OCI-LY7 (cell line): ENCODE results near the gene LRRC8D. TPM values are rescaled to one million over a fixed set of nuclear protein-coding genes. Genes with fewer than 3 reads are reported as not detected.

Experiments used
- BruUV-seq: library from RNA; stranded (reverse); fragments of 400-500 nt; replicated peaks from 2 replicates; lab custom pipeline; 2021; lab: Mats Ljungman, UMichigan
- CTCF ChIA-PET: fragments of 300-600 bp; sonication (Branson Sonifier 250); formaldehyde crosslinking; loops from one replicate; lab custom pipeline; 2022; ENCODE audit warnings: antibody characterized with exemption; ENCODE audit not compliant: unreplicated experiment; lab: Charles Lee
- POLR2A ChIA-PET: fragments of 300-600 bp; sonication (Branson Sonifier 250); formaldehyde crosslinking; loops from one replicate; lab custom pipeline; 2022; ENCODE audit warnings: antibody characterized with exemption; lab: Charles Lee
- DNase-seq: peaks from one replicate; pipeline ENCODE4 v3.0.0-alpha.2; 2015; ENCODE audit warnings: low spot score
- H2AFZ ChIP-seq: fragments of 200-600 bp; sonication (generic), shearing (Covaris generic); 2 replicates; pipeline ENCODE4 v1.6.1; 2014; ENCODE audit warnings: mild to moderate bottlenecking, antibody characterized with exemption, low read length, moderate library complexity
- H3K27ac ChIP-seq: fragments of 200-600 bp; sonication (generic); 2 replicates; pipeline ENCODE4 v1.5.1; 2014; ENCODE audit warnings: mixed run types, low read depth, mild to moderate bottlenecking, moderate library complexity, low read length, inconsistent platforms; ENCODE audit not compliant: poor library complexity, severe bottlenecking
- H3K36me3 ChIP-seq: fragments of 200-600 bp; sonication (generic); 2 replicates; pipeline ENCODE4 v1.6.1; 2014; ENCODE audit warnings: mild to moderate bottlenecking, antibody characterized with exemption, low read length, moderate library complexity, mixed read lengths; ENCODE audit not compliant: insufficient read depth
- H3K4me1 ChIP-seq: fragments of 200-600 bp; sonication (generic); 2 replicates; pipeline ENCODE4 v1.5.1; 2014; ENCODE audit warnings: mild to moderate bottlenecking, low read length; ENCODE audit not compliant: insufficient read depth, poor library complexity, severe bottlenecking
- H3K4me2 ChIP-seq: fragments of 200-600 bp; sonication (generic); 2 replicates; pipeline ENCODE4 v1.6.1; 2014; ENCODE audit warnings: mild to moderate bottlenecking, low read length
- H3K4me3 ChIP-seq: fragments of 200-600 bp; sonication (generic); 2 replicates; pipeline ENCODE4 v1.5.1; 2014; ENCODE audit warnings: mild to moderate bottlenecking, low read depth, low read length; ENCODE audit not compliant: poor library complexity, severe bottlenecking
- H3K79me2 ChIP-seq: fragments of 200-600 bp; sonication (generic); 2 replicates; pipeline ENCODE4 v1.6.1; 2016; ENCODE audit warnings: low read depth, mild to moderate bottlenecking, low read length, moderate library complexity, mixed read lengths; ENCODE audit not compliant: insufficient read depth
- H3K9me2 ChIP-seq: fragments of 200-600 bp; sonication (generic); 2 replicates; pipeline ENCODE4 v1.6.1; 2016; ENCODE audit warnings: mild to moderate bottlenecking, low read length, mixed read lengths; ENCODE audit not compliant: insufficient read depth
- H3K9me3 ChIP-seq: fragments of 200-600 bp; sonication (generic); 2 replicates; pipeline ENCODE4 v1.6.1; 2014; ENCODE audit warnings: mild to moderate bottlenecking, mixed run types, low read length, mixed read lengths
- H4K20me1 ChIP-seq: fragments of 200-600 bp; sonication (generic); 2 replicates; pipeline ENCODE4 v1.6.1; 2014; ENCODE audit warnings: mild to moderate bottlenecking, antibody characterized with exemption, low read length, moderate library complexity, mixed read lengths; ENCODE audit not compliant: insufficient read depth
- EZH2phosphoT487 ChIP-seq: fragments of 200-600 bp; sonication (generic); IDR thresholded peaks from 2 replicates; pipeline ENCODE4 v1.6.1; 2018; ENCODE audit warnings: low read depth, borderline replicate concordance, mild to moderate bottlenecking, mixed run types, antibody characterized with exemption, low read length, moderate library complexity, mixed read lengths
- intact Hi-C: fragments of 100-400 bp; cut with micrococcal nuclease; formaldehyde crosslinking; loops from one replicate; pipeline ENCODE4 v1.10.0; 2022; ENCODE audit not compliant: unreplicated experiment
- total RNA-seq, 2 experiments: library from RNA; depleted of rRNA in 1 of 2; stranded (reverse); fragments of >200 nt in 1 of 2; shearing (Covaris generic) in 1 of 2; gene quantifications; 2 replicates each; pipeline ENCODE4 v1.2.3, GENCODE V29; 2014 to 2022
- TF ChIP-seq, protein P1 (sequence below): fragments of 200-600 bp; sonication (generic); conservative IDR thresholded peaks from 2 replicates; pipeline ENCODE4 v1.5.1; 2014; ENCODE audit warnings: mild to moderate bottlenecking, antibody characterized with exemption, low read length, moderate library complexity, mixed read lengths

The LRRC8D gene
- total RNA-seq, 2 experiments from 2014 or later = 23.8 to 37.1 TPM

GRCh38 chr1:89949991-89950624 lies 129.3 kb downstream of the LRRC8D start:
- no TSS peak for BruUV-seq
- H3K27ac ChIP-seq = no peak overlapping the region
- no peaks in the 10 kb centered on the region for H3K79me2 ChIP-seq
- no peaks in the 10 kb centered on the region for H3K9me2 ChIP-seq
- intact Hi-C loops = no loop called here
- no peaks in the 10 kb centered on the region for H3K9me3 ChIP-seq
- POLR2A ChIA-PET = interaction anchor here (0.7 to 0.9 kb wide), 4 partner anchors 8 to 326 kb away, joined by 3 to 5 read pairs (median 3); no protein-coding TSS in a partner anchor
- H3K4me3 ChIP-seq = no peak overlapping the region
- no peaks in the 10 kb centered on the region for H3K36me3 ChIP-seq
- no peaks in the 10 kb centered on the region for H4K20me1 ChIP-seq
- no peak overlapping the region for H3K4me2 ChIP-seq
- TF ChIP-seq, protein P1, sequence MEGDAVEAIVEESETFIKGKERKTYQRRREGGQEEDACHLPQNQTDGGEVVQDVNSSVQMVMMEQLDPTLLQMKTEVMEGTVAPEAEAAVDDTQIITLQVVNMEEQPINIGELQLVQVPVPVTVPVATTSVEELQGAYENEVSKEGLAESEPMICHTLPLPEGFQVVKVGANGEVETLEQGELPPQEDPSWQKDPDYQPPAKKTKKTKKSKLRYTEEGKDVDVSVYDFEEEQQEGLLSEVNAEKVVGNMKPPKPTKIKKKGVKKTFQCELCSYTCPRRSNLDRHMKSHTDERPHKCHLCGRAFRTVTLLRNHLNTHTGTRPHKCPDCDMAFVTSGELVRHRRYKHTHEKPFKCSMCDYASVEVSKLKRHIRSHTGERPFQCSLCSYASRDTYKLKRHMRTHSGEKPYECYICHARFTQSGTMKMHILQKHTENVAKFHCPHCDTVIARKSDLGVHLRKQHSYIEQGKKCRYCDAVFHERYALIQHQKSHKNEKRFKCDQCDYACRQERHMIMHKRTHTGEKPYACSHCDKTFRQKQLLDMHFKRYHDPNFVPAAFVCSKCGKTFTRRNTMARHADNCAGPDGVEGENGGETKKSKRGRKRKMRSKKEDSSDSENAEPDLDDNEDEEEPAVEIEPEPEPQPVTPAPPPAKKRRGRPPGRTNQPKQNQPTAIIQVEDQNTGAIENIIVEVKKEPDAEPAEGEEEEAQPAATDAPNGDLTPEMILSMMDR = no peak
- no peak for TF ChIP-seq EZH2phosphoT487
- H3K4me1 ChIP-seq = peaks cover 30% of the 10 kb centered on the region
- no peak overlapping the region for H2AFZ ChIP-seq
- CTCF ChIA-PET = no interaction called here
- DNase-seq = no peak

DNA sequence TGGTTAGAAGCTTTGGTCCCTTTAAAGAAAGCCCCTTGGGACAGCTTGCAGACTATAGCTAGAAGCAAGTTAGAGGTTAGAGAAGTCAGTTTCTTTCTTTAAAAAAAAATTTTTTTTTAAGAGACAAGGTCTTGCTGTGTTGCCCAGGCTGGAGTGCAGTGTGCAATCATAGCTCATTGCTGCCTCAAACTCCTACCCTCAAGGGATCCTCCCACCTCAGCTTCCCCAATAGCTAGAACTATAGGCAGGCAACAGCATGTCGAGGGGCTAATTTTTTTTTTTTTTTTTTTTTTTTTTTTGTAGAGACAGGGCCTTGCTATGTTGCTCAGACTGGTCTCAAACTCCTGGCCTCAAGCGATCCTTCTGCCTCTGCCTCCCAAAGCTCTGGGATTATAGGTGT lies 129.9 kb downstream of the LRRC8D start:
- no TSS peak for BruUV-seq
- Histone ChIP-seq H4K20me1 (no peaks in the 10 kb centered on the region), H3K4me3 (no peak overlapping the region), H3K79me2 (no peaks in the 10 kb centered on the region), H2AFZ (no peak overlapping the region), H3K9me3 (no peaks in the 10 kb centered on the region), H3K4me2 (no peak overlapping the region), H3K36me3 (no peaks in the 10 kb centered on the region), H3K4me1 (peaks cover 24% of the 10 kb centered on the region), H3K9me2 (no peaks in the 10 kb centered on the region), H3K27ac (no peak overlapping the region)
- ChIA-PET POLR2A (interaction anchor here (0.6 to 0.9 kb wide), 4 partner anchors 8 to 430 kb away, joined by 3 to 5 read pairs (median 3); no protein-coding TSS in a partner anchor), CTCF (no interaction called here)
- no peak for TF ChIP-seq EZH2phosphoT487
- TF ChIP-seq, protein P1 = no peak
- intact Hi-C loops = no loop called here
- DNase-seq = no peak
